Dedifferentiated amniotic fluid mesenchymal stem cell (primary cell): ENCODE measurements around the gene ARFGEF2.
A peak's percentile ranks its signal among the peaks of the same experiment; 100 is the strongest.

Experiments
- DNase-seq: peaks from one replicate; pipeline ENCODE4 v3.0.0-alpha.2; 2016; ENCODE audit errors: extremely low spot score

Gene ARFGEF2

GRCh38 chr20:48898896-48899530 lies 22.5 kb upstream of the ARFGEF2 start:
- no peak for DNase-seq

- no peak for DNase-seq
Observed at GRCh38 chr20:48899881-48900280, 21.6 kb upstream of the ARFGEF2 start.

GRCh38 chr20:48901326-48901725 lies 20.2 kb upstream of the ARFGEF2 start:
- DNase-seq: no peak

- DNase-seq: no peak
Observed at GRCh38 chr20:48903705-48904104, 17.8 kb upstream of the ARFGEF2 start.

- peak; percentile 60 for DNase-seq
Observed at GRCh38 chr20:48904566-48905296, 16.8 kb upstream of the ARFGEF2 start.

GRCh38 chr20:48905297-48905647 lies 16.2 kb upstream of the ARFGEF2 start:
- DNase-seq: no peak

- no peak for DNase-seq
Observed at GRCh38 chr20:48906221-48906877, 15.2 kb upstream of the ARFGEF2 start.

- DNase-seq: no peak
Observed at GRCh38 chr20:48908656-48909319, 12.7 kb upstream of the ARFGEF2 start.

GRCh38 chr20:48909910-48910309 lies 11.6 kb upstream of the ARFGEF2 start:
- DNase-seq: no peak

GRCh38 chr20:48910347-48910781 lies 11.1 kb upstream of the ARFGEF2 start:
- no peak for DNase-seq

GRCh38 chr20:48912065-48912464 lies 9.4 kb upstream of the ARFGEF2 start:
- DNase-seq: no peak

GRCh38 chr20:48916699-48917098 lies 4.8 kb upstream of the ARFGEF2 start:
- no peak for DNase-seq

- DNase-seq: no peak
Observed at GRCh38 chr20:48919336-48919881, 2.1 kb upstream of the ARFGEF2 start.

GRCh38 chr20:48919882-48920526 lies 1.5 kb upstream of the ARFGEF2 start:
- no peak for DNase-seq

- no peak for DNase-seq
Observed at GRCh38 chr20:48920527-48921167, 864 bp upstream of the ARFGEF2 start.

- no peak for DNase-seq
Observed at GRCh38 chr20:48921883-48922820, 641 bp downstream of the ARFGEF2 start.

- no peak for DNase-seq
Observed at GRCh38 chr20:48923149-48923718, 1.7 kb downstream of the ARFGEF2 start.

- DNase-seq: no peak
Observed at GRCh38 chr20:48924756-48925109, 3.2 kb downstream of the ARFGEF2 start.

GRCh38 chr20:48926267-48926666 lies 4.8 kb downstream of the ARFGEF2 start:
- no peak for DNase-seq

GRCh38 chr20:48926821-48927220 lies 5.3 kb downstream of the ARFGEF2 start:
- no peak for DNase-seq
